NCI-H510A (cell line): ENCODE data around the gene CD72.
"Not testable (repeated sequence)": the region's sequence is repeated elsewhere in the genome, so short reads cannot be mapped to it uniquely, and the experiment has no call there.

Experiments
- DNase-seq: peaks from one replicate; lab custom pipeline; 2025; lab: John Stamatoyannopoulos, UW

CD72 gene

GRCh38 chr9:35588506-35588905, 29.7 kb downstream of the CD72 start:
- DNase-seq, result not testable (repeated sequence)

GRCh38 chr9:35584681-35585080, 33.5 kb downstream of the CD72 start:
- not testable (repeated sequence) for DNase-seq

- not testable (repeated sequence) for DNase-seq
These were observed 34.7 kb downstream of the CD72 start for GRCh38 chr9:35583521-35583920.

- DNase-seq, result not testable (repeated sequence)
These were observed 38.5 kb downstream of the CD72 start for GRCh38 chr9:35579659-35580227.

- DNase-seq, result no peak
These were observed 39.1 kb downstream of the CD72 start for GRCh38 chr9:35579130-35579529.

- DNase-seq, result no peak
These were observed 40.7 kb downstream of the CD72 start for GRCh38 chr9:35577486-35577885.

- DNase-seq, result no peak
These were observed 42.7 kb downstream of the CD72 start for GRCh38 chr9:35575478-35575877.

GRCh38 chr9:35574578-35575122, 43.6 kb downstream of the CD72 start:
- no peak for DNase-seq

- DNase-seq, result no peak
These were observed 47.3 kb downstream of the CD72 start for GRCh38 chr9:35570709-35571504.

GRCh38 chr9:35569206-35569605, 49.0 kb downstream of the CD72 start:
- DNase-seq, result no peak

- no peak for DNase-seq
These were observed 50.0 kb downstream of the CD72 start for GRCh38 chr9:35568196-35568595.

- no peak for DNase-seq
These were observed 51.8 kb downstream of the CD72 start for GRCh38 chr9:35566417-35566816.

- DNase-seq, result no peak
These were observed 53.6 kb downstream of the CD72 start for GRCh38 chr9:35564658-35565061.

- DNase-seq, result no peak
These were observed 54.4 kb downstream of the CD72 start for GRCh38 chr9:35563791-35564197.

- DNase-seq, result no peak
These were observed 55.1 kb downstream of the CD72 start for GRCh38 chr9:35562895-35563780.

- DNase-seq, result no peak
These were observed 56.5 kb downstream of the CD72 start for GRCh38 chr9:35561468-35562261.

GRCh38 chr9:35560625-35561337, 57.4 kb downstream of the CD72 start:
- DNase-seq, result no peak
